Activated T-cell treated with anti-CD3 and anti-CD28 coated beads, Interleukin-2, amount 50 U/mL, for 72 hours (primary cell): Measurements from ENCODE around the gene PDGFRB. TPM values are rescaled to one million over a fixed set of nuclear protein-coding genes. Genes with fewer than 3 reads are reported as not detected.
A peak's percentile ranks its signal among the peaks of the same experiment; 100 is the strongest.

Experiments
- ATAC-seq, 2 donors: fragments of 150-1000 bp; cut with Tn5 transposase; replicated peaks in 1 of 2; 2 replicates each; pipeline ENCODE4 v1.10.0; 2021; ENCODE audit warnings: moderate library complexity in 2 of 2, mild to moderate bottlenecking in 1 of 2
- DNase-seq, 2 donors: peaks; one replicate each; pipeline ENCODE4 v3.0.0; 2021 to 2022; ENCODE audit warnings: mixed read lengths in 1 of 2
- H3K27ac Mint-ChIP-seq: one replicate; pipeline ENCODE4 v1.8.0; 2022; ENCODE audit warnings: mild to moderate bottlenecking, moderate library complexity, mixed read lengths
- H3K27me3 Mint-ChIP-seq: one replicate; pipeline ENCODE4 v1.8.0; 2022; ENCODE audit warnings: low read depth, mixed read lengths
- H3K36me3 Mint-ChIP-seq, 2 donors: one replicate each; pipeline ENCODE4 v1.8.0; 2022; ENCODE audit warnings: mixed read lengths in 2 of 2, mild to moderate bottlenecking in 1 of 2; ENCODE audit not compliant: insufficient read depth in 2 of 2
- H3K4me1 Mint-ChIP-seq: one replicate; pipeline ENCODE4 v1.8.0; 2022; ENCODE audit warnings: low read depth, mixed read lengths
- H3K4me3 Mint-ChIP-seq, 2 donors: one replicate each; pipeline ENCODE4 v1.8.0; 2022; ENCODE audit warnings: mild to moderate bottlenecking in 2 of 2, mixed read lengths in 2 of 2, moderate library complexity in 2 of 2
- H3K9me3 Mint-ChIP-seq, 2 donors: one replicate each; pipeline ENCODE4 v1.8.0; 2022; ENCODE audit warnings: mixed read lengths in 2 of 2
- total RNA-seq, 2 donors: library from RNA; stranded (reverse); gene quantifications; one replicate each; pipeline ENCODE4 v1.2.3, GENCODE V29; 2022

The PDGFRB gene
- total RNA-seq, 2 donors from 2014 or later = 0.34 to 1.1 TPM

GRCh38 chr5:150134198-150134588, 21.5 kb downstream of the PDGFRB start:
- DNase-seq (no peak), ATAC-seq (no peak)
- Mint-ChIP-seq H3K27me3 (peaks cover 7% of the 10 kb centered on the region), H3K4me1 (peaks cover 5% of the 10 kb centered on the region), H3K9me3 (no peaks in the 10 kb centered on the region), H3K36me3 (no peaks in the 10 kb centered on the region), H3K4me3 (no peak overlapping the region), H3K27ac (no peak overlapping the region)

- H3K27ac Mint-ChIP-seq = no peak overlapping the region
- H3K36me3 Mint-ChIP-seq = no peaks in the 10 kb centered on the region
- DNase-seq = no peak
- no peak for ATAC-seq
- no peak overlapping the region for H3K4me3 Mint-ChIP-seq
- H3K4me1 Mint-ChIP-seq = peaks cover 5% of the 10 kb centered on the region
- H3K9me3 Mint-ChIP-seq = no peaks in the 10 kb centered on the region
- H3K27me3 Mint-ChIP-seq = peaks cover 7% of the 10 kb centered on the region
Observed at GRCh38 chr5:150133581-150134197, 22.0 kb downstream of the PDGFRB start.

GRCh38 chr5:150132740-150133139, 22.9 kb downstream of the PDGFRB start:
- Mint-ChIP-seq H3K4me3 (no peak overlapping the region), H3K4me1 (peaks cover 5% of the 10 kb centered on the region), H3K9me3 (no peaks in the 10 kb centered on the region), H3K27ac (no peak overlapping the region), H3K27me3 (peaks cover 7% of the 10 kb centered on the region), H3K36me3 (no peaks in the 10 kb centered on the region)
- ATAC-seq (no peak), DNase-seq (no peak)

GRCh38 chr5:150131978-150132694, 23.5 kb downstream of the PDGFRB start:
- Mint-ChIP-seq H3K4me3 (no peak overlapping the region), H3K4me1 (peaks cover 5% of the 10 kb centered on the region), H3K27me3 (peaks cover 7% of the 10 kb centered on the region), H3K36me3 (no peaks in the 10 kb centered on the region), H3K27ac (no peak overlapping the region), H3K9me3 (no peaks in the 10 kb centered on the region)
- DNase-seq (no peak), ATAC-seq (no peak)

GRCh38 chr5:150131461-150131860, 24.2 kb downstream of the PDGFRB start:
- Mint-ChIP-seq H3K27me3 (peaks cover 7% of the 10 kb centered on the region), H3K4me1 (peaks cover 5% of the 10 kb centered on the region), H3K4me3 (no peak overlapping the region), H3K36me3 (no peaks in the 10 kb centered on the region), H3K27ac (no peak overlapping the region), H3K9me3 (no peaks in the 10 kb centered on the region)
- DNase-seq = no peak
- no peak for ATAC-seq

- ATAC-seq = no peak
- Mint-ChIP-seq H3K27me3 (peaks cover 7% of the 10 kb centered on the region), H3K36me3 (no peaks in the 10 kb centered on the region), H3K4me3 (no peak overlapping the region), H3K9me3 (no peaks in the 10 kb centered on the region), H3K4me1 (peaks cover 5% of the 10 kb centered on the region), H3K27ac (no peak overlapping the region)
- no peak for DNase-seq
Observed at GRCh38 chr5:150130493-150130922, 25.1 kb downstream of the PDGFRB start.

GRCh38 chr5:150129813-150130492, 25.7 kb downstream of the PDGFRB start:
- DNase-seq = peak; percentile 61 to 65
- Mint-ChIP-seq H3K36me3 (no peaks in the 10 kb centered on the region), H3K4me1 (peaks cover 5% of the 10 kb centered on the region), H3K27ac (no peak overlapping the region), H3K27me3 (peaks cover 4% of the 10 kb centered on the region), H3K4me3 (no peak overlapping the region), H3K9me3 (no peaks in the 10 kb centered on the region)
- ATAC-seq = peak; percentile 66 to 77

GRCh38 chr5:150129454-150129812, 26.2 kb downstream of the PDGFRB start:
- ATAC-seq (no peak), DNase-seq (no peak)
- Mint-ChIP-seq H3K27ac (no peak overlapping the region), H3K36me3 (no peaks in the 10 kb centered on the region), H3K4me1 (peaks cover 5% of the 10 kb centered on the region), H3K9me3 (no peaks in the 10 kb centered on the region), H3K4me3 (no peak overlapping the region), H3K27me3 (no peaks in the 10 kb centered on the region)

GRCh38 chr5:150126921-150127265, 28.8 kb downstream of the PDGFRB start:
- Mint-ChIP-seq H3K4me1 (peaks cover 5% of the 10 kb centered on the region), H3K36me3 (no peaks in the 10 kb centered on the region), H3K9me3 (no peaks in the 10 kb centered on the region), H3K27me3 (no peaks in the 10 kb centered on the region), H3K27ac (no peak overlapping the region), H3K4me3 (no peak overlapping the region)
- ATAC-seq = no peak
- no peak for DNase-seq

- Mint-ChIP-seq H3K27ac (no peak overlapping the region), H3K9me3 (no peaks in the 10 kb centered on the region), H3K4me3 (no peak overlapping the region), H3K4me1 (peaks cover 5% of the 10 kb centered on the region), H3K36me3 (no peaks in the 10 kb centered on the region), H3K27me3 (no peaks in the 10 kb centered on the region)
- DNase-seq = no peak
- ATAC-seq = no peak
Observed at GRCh38 chr5:150126199-150126920, 29.3 kb downstream of the PDGFRB start.

GRCh38 chr5:150125334-150125733, 30.3 kb downstream of the PDGFRB start:
- Mint-ChIP-seq H3K9me3 (no peaks in the 10 kb centered on the region), H3K36me3 (no peaks in the 10 kb centered on the region), H3K27ac (no peak overlapping the region), H3K27me3 (no peaks in the 10 kb centered on the region), H3K4me1 (peaks cover 5% of the 10 kb centered on the region), H3K4me3 (no peak overlapping the region)
- DNase-seq (no peak), ATAC-seq (no peak)

GRCh38 chr5:150124596-150124995, 31.0 kb downstream of the PDGFRB start:
- Mint-ChIP-seq H3K36me3 (no peaks in the 10 kb centered on the region), H3K27ac (no peak overlapping the region), H3K4me3 (no peak overlapping the region), H3K27me3 (no peaks in the 10 kb centered on the region), H3K4me1 (no peaks in the 10 kb centered on the region), H3K9me3 (no peaks in the 10 kb centered on the region)
- ATAC-seq (no peak), DNase-seq (no peak)

GRCh38 chr5:150124111-150124557, 31.5 kb downstream of the PDGFRB start:
- DNase-seq (no peak), ATAC-seq (no peak)
- no peaks in the 10 kb centered on the region for H3K4me1 Mint-ChIP-seq
- H3K9me3 Mint-ChIP-seq = no peaks in the 10 kb centered on the region
- H3K27ac Mint-ChIP-seq = no peak overlapping the region
- H3K4me3 Mint-ChIP-seq = no peak overlapping the region
- H3K36me3 Mint-ChIP-seq = no peaks in the 10 kb centered on the region
- H3K27me3 Mint-ChIP-seq = no peaks in the 10 kb centered on the region
